ENCODE measurements around the gene BRD3OS.

BRD3OS gene

DNA sequence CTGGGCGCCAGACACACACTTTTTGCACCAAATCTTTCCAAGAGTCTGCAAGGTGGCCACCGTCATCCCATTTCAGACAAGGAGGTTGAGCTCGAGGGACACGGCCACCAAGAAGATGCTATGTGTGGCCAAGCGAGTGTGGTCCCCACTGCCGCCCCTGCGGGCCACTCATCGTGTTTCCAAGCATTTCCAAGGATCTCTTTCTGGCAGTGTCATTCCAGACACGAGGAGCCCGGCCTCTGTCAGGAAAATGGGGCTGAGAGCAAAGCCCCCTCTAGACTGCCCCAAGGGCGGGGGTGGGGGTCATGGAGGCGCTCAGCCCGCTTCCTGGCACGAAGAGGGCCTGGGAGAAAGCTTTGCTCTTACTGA is 43.7 kb upstream of the BRD3OS start:
- H3K27me3 ChIP-seq, result no peaks in the 10 kb centered on the region
- no peaks in the 10 kb centered on the region for H3K9me3 ChIP-seq
- DNase-seq, result no peak
- TF ChIP-seq, protein P1, sequence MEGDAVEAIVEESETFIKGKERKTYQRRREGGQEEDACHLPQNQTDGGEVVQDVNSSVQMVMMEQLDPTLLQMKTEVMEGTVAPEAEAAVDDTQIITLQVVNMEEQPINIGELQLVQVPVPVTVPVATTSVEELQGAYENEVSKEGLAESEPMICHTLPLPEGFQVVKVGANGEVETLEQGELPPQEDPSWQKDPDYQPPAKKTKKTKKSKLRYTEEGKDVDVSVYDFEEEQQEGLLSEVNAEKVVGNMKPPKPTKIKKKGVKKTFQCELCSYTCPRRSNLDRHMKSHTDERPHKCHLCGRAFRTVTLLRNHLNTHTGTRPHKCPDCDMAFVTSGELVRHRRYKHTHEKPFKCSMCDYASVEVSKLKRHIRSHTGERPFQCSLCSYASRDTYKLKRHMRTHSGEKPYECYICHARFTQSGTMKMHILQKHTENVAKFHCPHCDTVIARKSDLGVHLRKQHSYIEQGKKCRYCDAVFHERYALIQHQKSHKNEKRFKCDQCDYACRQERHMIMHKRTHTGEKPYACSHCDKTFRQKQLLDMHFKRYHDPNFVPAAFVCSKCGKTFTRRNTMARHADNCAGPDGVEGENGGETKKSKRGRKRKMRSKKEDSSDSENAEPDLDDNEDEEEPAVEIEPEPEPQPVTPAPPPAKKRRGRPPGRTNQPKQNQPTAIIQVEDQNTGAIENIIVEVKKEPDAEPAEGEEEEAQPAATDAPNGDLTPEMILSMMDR (IDR thresholded peaks at IDR 0.05; ENCODE audit: low read depth, low read length), result no peak
- peaks cover 51% of the 10 kb centered on the region for H3K36me3 ChIP-seq
- no peak overlapping the region for H3K4me3 ChIP-seq (ENCODE audit: low read depth, low read length)
- H3K4me1 ChIP-seq, result peaks cover 46% of the 10 kb centered on the region

DNA sequence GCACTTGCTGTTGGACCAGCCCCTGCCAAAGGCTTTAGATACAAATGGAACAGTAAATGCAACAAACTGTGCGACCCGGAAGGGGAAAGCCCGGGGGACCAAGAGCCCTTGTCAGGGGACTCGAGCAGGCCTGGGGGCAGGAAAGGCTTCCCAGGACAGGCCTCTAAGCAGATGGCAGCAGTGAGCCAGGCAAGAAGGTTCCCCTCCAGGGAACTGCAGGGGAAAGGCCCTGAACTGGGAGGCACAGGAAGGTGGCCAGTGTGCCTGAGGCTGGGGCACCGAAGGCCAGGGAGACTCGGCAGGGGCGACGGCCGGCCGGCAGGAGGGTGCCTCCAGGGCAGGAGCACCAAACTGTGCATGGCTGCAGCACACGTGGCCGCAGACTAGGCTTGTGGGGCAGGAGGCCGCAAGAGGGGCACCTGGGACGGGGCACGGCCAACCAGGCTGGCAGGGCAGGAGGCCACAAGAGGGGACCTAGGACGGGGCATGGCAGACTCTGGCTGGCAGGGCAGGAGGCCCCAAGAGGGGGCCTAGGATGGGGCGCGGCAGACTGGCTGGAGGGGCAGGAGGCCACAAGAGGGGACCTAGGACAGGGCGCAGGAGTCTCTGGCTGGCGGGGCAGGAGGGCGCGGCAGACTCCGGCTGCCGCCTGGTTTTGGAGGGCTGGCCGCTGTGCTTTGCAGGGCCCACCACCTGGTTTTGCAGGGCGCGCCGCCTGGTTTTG is 43.2 kb upstream of the BRD3OS start:
- peak; percentile 65 for DNase-seq
- no peaks in the 10 kb centered on the region for H3K9me3 ChIP-seq
- TF ChIP-seq, protein P1 (IDR thresholded peaks at IDR 0.05; ENCODE audit: low read depth, low read length), result peak; percentile 23
- peaks cover 51% of the 10 kb centered on the region for H3K36me3 ChIP-seq
- peaks cover 46% of the 10 kb centered on the region for H3K4me1 ChIP-seq
- no peak overlapping the region for H3K4me3 ChIP-seq (ENCODE audit: low read depth, low read length)
- no peaks in the 10 kb centered on the region for H3K27me3 ChIP-seq

DNA sequence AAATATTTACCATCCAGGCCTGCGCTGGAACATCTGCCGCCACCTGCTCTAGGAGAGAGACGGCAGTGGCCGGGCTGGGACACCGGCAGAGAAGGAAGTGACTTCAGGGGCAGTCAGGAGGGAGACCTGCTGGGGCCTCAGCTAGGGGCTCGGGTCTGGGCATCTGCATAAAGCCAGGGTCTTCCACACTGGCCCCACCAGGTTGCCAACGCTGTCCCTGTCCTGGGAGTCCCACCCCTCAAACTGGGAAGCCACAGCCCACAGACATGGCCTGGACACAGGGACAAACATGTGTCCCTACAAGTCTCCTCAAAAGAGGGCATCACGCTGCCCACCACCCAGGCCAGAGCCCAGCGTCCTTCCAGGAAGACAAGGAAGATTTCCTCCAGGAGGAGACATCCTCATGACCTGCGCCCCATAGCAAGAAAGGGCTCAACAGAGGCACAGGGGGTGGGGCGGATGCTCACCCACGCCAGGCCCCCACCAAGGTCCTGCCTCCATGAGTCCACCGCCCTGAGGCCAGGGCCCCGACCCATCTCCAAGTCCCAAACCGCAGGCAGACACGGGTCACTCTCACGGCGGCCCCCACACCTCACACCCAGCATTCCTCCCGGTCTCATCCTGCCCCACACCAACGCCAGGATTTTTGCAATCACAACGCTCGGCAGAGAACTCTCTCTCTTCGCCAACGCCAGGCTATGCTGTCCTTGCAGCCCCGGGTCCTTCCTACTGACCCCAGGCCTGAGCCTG is 42.1 kb upstream of the BRD3OS start:
- H3K4me1 ChIP-seq, result peaks cover 47% of the 10 kb centered on the region
- H3K4me3 ChIP-seq (ENCODE audit: low read depth, low read length), result no peak overlapping the region
- H3K9me3 ChIP-seq, result no peaks in the 10 kb centered on the region; the same call in 1 of the 2 replicates
- no peaks in the 10 kb centered on the region for H3K27me3 ChIP-seq
- peaks cover 43% of the 10 kb centered on the region for H3K36me3 ChIP-seq
- no peak for DNase-seq
- TF ChIP-seq, protein P1 (IDR thresholded peaks at IDR 0.05; ENCODE audit: low read depth, low read length), result no peak

DNA sequence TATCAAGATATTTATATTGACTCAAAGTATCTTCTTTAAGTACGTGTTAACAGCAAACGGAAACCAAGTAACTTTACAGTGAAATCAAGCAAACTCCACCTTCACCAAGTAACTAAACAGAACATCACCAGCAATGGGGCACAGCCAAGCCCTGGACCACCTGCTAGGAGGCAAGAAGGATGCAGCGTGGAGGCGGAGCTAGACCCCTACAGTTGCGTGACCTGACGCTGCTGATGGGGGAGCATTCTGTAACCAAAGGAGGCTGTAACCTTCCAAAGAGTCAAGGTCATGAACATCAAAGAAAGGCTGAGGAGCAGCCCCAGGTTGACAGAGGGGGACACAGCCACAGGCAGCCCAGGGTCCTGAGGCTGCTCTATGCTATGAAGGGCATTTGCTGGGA is 39.2 kb upstream of the BRD3OS start:
- Histone ChIP-seq H3K4me1 (peaks cover 27% of the 10 kb centered on the region), H3K9me3 (no peaks in the 10 kb centered on the region; the same call in 1 of the 2 replicates), H3K4me3 (ENCODE audit: low read depth, low read length) (no peak overlapping the region), H3K36me3 (peaks cover 43% of the 10 kb centered on the region), H3K27me3 (no peaks in the 10 kb centered on the region)
- TF ChIP-seq, protein P1 (IDR thresholded peaks at IDR 0.05; ENCODE audit: low read depth, low read length), result no peak
- DNase-seq, result no peak

DNA sequence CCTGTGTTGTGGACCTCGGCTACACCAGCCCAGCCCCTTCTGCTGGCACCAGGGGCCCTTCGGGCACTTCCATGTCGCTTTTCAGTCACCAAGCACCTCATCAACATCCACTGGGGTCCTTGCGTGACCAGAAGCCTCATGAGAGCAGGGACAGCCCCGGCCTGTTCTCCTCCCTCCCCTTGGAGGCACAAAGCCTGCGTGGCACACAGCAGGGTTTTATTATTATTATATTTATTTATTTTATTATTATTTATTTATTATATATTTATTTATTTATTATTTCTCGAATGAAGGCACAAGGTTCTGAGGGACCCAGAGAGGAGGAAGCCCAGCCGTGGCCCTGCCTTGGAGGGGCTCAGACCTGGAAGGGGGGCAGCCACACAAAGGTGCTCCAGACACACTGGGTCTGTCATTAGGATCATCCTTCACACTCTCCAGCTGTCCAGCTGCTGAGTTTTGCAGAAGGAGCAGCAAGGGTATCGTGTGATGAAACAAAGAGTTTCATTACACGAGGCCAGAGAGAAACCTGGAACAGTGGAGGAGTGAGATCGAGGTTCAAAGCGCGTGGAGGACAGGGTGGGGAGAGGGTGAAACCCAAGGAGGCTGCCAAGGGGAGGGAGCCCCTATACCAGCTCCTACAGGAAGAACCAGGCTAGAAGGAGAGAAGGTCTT is 38.4 kb upstream of the BRD3OS start:
- peaks cover 19% of the 10 kb centered on the region for H3K4me1 ChIP-seq
- H3K36me3 ChIP-seq, result peaks cover 34% of the 10 kb centered on the region
- H3K9me3 ChIP-seq, result no peaks in the 10 kb centered on the region; the same call in 1 of the 2 replicates
- DNase-seq, result no peak
- TF ChIP-seq, protein P1 (IDR thresholded peaks at IDR 0.05; ENCODE audit: low read depth, low read length), result no peak
- no peaks in the 10 kb centered on the region for H3K27me3 ChIP-seq
- no peak overlapping the region for H3K4me3 ChIP-seq (ENCODE audit: low read depth, low read length)
